ENCODE data around the gene STAG1. TPM values are rescaled to one million over a fixed set of nuclear protein-coding genes. Genes with fewer than 3 reads are reported as not detected.

Gene STAG1
- total RNA-seq, 1 experiment from 2014 or later: 34.6 TPM

- TF ChIP-seq CTCF (conservative IDR thresholded peaks at IDR 0.05): no peak
- H3K56ac ChIP-seq (ENCODE audit: insufficient read length, low read depth, low read length): no peak overlapping the region
- no peak overlapping the region for H2BK5ac ChIP-seq (ENCODE audit: insufficient read length, low read length)
- H3K36me3 Mint-ChIP-seq (ENCODE audit: insufficient read depth in 1 of 3, low read depth in 3 of 3): no peaks in the 10 kb centered on the region
- H3K79me1 ChIP-seq (ENCODE audit: insufficient read depth, low read depth, low read length, poor library complexity, severe bottlenecking): no peaks in the 10 kb centered on the region
- H2BK12ac ChIP-seq (ENCODE audit: insufficient read length, low read depth, low read length): no peak overlapping the region
- no peak overlapping the region for H3T11ph ChIP-seq (ENCODE audit: low read length)
- H3K18ac ChIP-seq (ENCODE audit: insufficient read length, low read depth, low read length): no peak overlapping the region
- H3K9me3 Mint-ChIP-seq: no peaks in the 10 kb centered on the region
- H2BK15ac ChIP-seq (ENCODE audit: low read depth, low read length): no peak overlapping the region
- DNase-seq: no peak
- H2BK20ac ChIP-seq (ENCODE audit: low read depth, low read length, poor library complexity, severe bottlenecking): no peak overlapping the region
- H3K23me2 ChIP-seq (ENCODE audit: insufficient read length, low read depth, low read length, poor library complexity, severe bottlenecking): no peaks in the 10 kb centered on the region
- no peak overlapping the region for H4K8ac ChIP-seq (replicated peaks; ENCODE audit: insufficient read length, low read depth, low read length)
- H3K27me3 Mint-ChIP-seq (ENCODE audit: low read depth): no peaks in the 10 kb centered on the region
- H3K4me1 Mint-ChIP-seq: peaks cover 2 to 6% of the 10 kb centered on the region in 2 experiments; a peak in 2 of 4 replicates
- H3K23ac ChIP-seq (ENCODE audit: insufficient read length, low read depth, low read length): no peak overlapping the region
- no peaks in the 10 kb centered on the region for H3K9me3 ChIP-seq (ENCODE audit: control insufficient read depth, low read depth, low read length)
- H3K27ac ChIP-seq (ENCODE audit: insufficient read length, low read depth, low read length): no peak overlapping the region
- H4K5ac ChIP-seq (ENCODE audit: insufficient read length, low read depth, low read length): no peak overlapping the region
- H3K4me3 Mint-ChIP-seq: no peak overlapping the region
- no peaks in the 10 kb centered on the region for H3K27me3 ChIP-seq (ENCODE audit: insufficient read depth, low read length)
- H3K27ac Mint-ChIP-seq: no peak overlapping the region
- H4K91ac ChIP-seq (ENCODE audit: insufficient read length, low read depth, low read length): no peak overlapping the region
- H3K79me2 ChIP-seq (ENCODE audit: insufficient read depth, low read length): no peaks in the 10 kb centered on the region
- no peak overlapping the region for H2AK5ac ChIP-seq (ENCODE audit: insufficient read length, low read length)
- H2AFZ ChIP-seq (ENCODE audit: low read length): no peak overlapping the region
- H3K4me2 ChIP-seq (ENCODE audit: insufficient read depth, insufficient read length, low read length): no peak overlapping the region
- H4K20me1 ChIP-seq (ENCODE audit: control insufficient read depth, insufficient read depth, insufficient read length): no peaks in the 10 kb centered on the region
- no peak overlapping the region for H3K9ac ChIP-seq (ENCODE audit: extremely low read depth, insufficient read length, low read length)
- WGBS (ENCODE audit: extremely low coverage, insufficient read length, low lambda C conversion rate): no CpG with 5 or more reads among the region's 4 CpGs
- H3K4ac ChIP-seq (ENCODE audit: low read depth, low read length): no peak overlapping the region
- no peak overlapping the region for H2BK120ac ChIP-seq (ENCODE audit: low read depth, low read length, poor library complexity, severe bottlenecking)
- no peak overlapping the region for H3K14ac ChIP-seq (ENCODE audit: insufficient read depth, low read length)
- H3K4me1 ChIP-seq (ENCODE audit: insufficient read depth, low read length): no peaks in the 10 kb centered on the region
Observed at GRCh38 chr3:136543385-136543784, 208.8 kb downstream of the STAG1 start.

All from H9 (cell line).